Keratinocyte (primary cell): ENCODE measurements around the gene SORBS1.

Experiments
- CTCF ChIP-seq, 3 experiments: IDR thresholded peaks in 1 of 3; conservative IDR thresholded peaks in 1 of 3; optimal IDR thresholded peaks in 1 of 3; 2 replicates in 2 of 3; 3 replicates in 1 of 3; pipeline versions ENCODE3 to v1.5.1; 2011; ENCODE audit warnings: low read length in 3 of 3, mild to moderate bottlenecking in 3 of 3, moderate library complexity in 2 of 3, control low read depth in 1 of 3, inconsistent platforms in 1 of 3; ENCODE audit not compliant: insufficient read depth in 2 of 3; ENCODE audit errors: extremely low read depth in 1 of 3
- EZH2 ChIP-seq: IDR thresholded peaks from one replicate; pipeline ENCODE4 v1.6.1; 2012; ENCODE audit warnings: inconsistent platforms, mild to moderate bottlenecking, low read length, moderate library complexity

- no peak for TF ChIP-seq CTCF (optimal IDR thresholded peaks at IDR 0.05 in 1 of 3, IDR thresholded peaks at IDR 0.05 in 1 of 3, conservative IDR thresholded peaks at IDR 0.05 in 1 of 3; ENCODE audit: extremely low read depth in 1 of 3, insufficient read depth in 2 of 3, low read length in 3 of 3)
- no peak for TF ChIP-seq EZH2
Measured at GRCh38 chr10:95277614-95278013, 283.6 kb downstream of the SORBS1 start.
